ENCODE measurements around the gene DOCK1.

DOCK1 gene

GRCh38 chr10:127497685-127498084 lies 592.5 kb downstream of the DOCK1 start:
- TF ChIP-seq CTCF (conservative IDR thresholded peaks at IDR 0.05; ENCODE audit: low read depth, low read length): no peak
- no peak for DNase-seq (ENCODE audit: low read depth)
- H3K4me3 ChIP-seq (ENCODE audit: low read length): no peak overlapping the region

GRCh38 chr10:127498087-127498486 lies 592.9 kb downstream of the DOCK1 start:
- no peak for TF ChIP-seq CTCF (conservative IDR thresholded peaks at IDR 0.05; ENCODE audit: low read depth, low read length)
- DNase-seq (ENCODE audit: low read depth): no peak
- no peak overlapping the region for H3K4me3 ChIP-seq (ENCODE audit: low read length)

GRCh38 chr10:127500127-127500526 lies 594.9 kb downstream of the DOCK1 start:
- TF ChIP-seq CTCF (conservative IDR thresholded peaks at IDR 0.05; ENCODE audit: low read depth, low read length): no peak
- DNase-seq (ENCODE audit: low read depth): no peak
- no peak overlapping the region for H3K4me3 ChIP-seq (ENCODE audit: low read length)

Measured in retinal pigment epithelial cell (primary cell).